WTC11 (cell line): ENCODE data around the gene FGA. TPM values are rescaled to one million over a fixed set of nuclear protein-coding genes. Genes with fewer than 3 reads are reported as not detected.
A peak's percentile ranks its signal among the peaks of the same experiment; 100 is the strongest.

Experiments
- ATAC-seq: fragments of 200-7000 bp; cut with Tn5 transposase; 2 replicates; pipeline ENCODE4 v1.10.0; 2021; ENCODE audit warnings: mild to moderate bottlenecking, moderate library complexity
- CTCF ChIA-PET: fragments of 300-600 bp; sonication (Branson Sonifier 250); formaldehyde crosslinking; loops from one replicate; lab custom pipeline; 2021; ENCODE audit warnings: antibody characterized with exemption; lab: Charles Lee
- POLR2A ChIA-PET: fragments of 350-600 bp; sonication (Branson Sonifier 250); formaldehyde crosslinking; loops from one replicate; lab custom pipeline; 2021; ENCODE audit warnings: antibody characterized with exemption; lab: Charles Lee
- DNase-seq: peaks from one replicate; pipeline ENCODE4 v3.0.0; 2021; ENCODE audit warnings: low spot score
- H3K27ac Mint-ChIP-seq: 2 replicates; pipeline ENCODE4 v1.8.0; 2021; ENCODE audit warnings: mixed read lengths
- H3K27me3 Mint-ChIP-seq: 2 replicates; pipeline ENCODE4 v1.8.0; 2021; ENCODE audit warnings: low read depth, mild to moderate bottlenecking, moderate library complexity, mixed read lengths
- H3K36me3 Mint-ChIP-seq: 2 replicates; pipeline ENCODE4 v1.8.0; 2021; ENCODE audit warnings: mixed read lengths
- H3K4me1 Mint-ChIP-seq: 2 replicates; pipeline ENCODE4 v1.8.0; 2022; ENCODE audit warnings: mixed read lengths
- H3K4me3 Mint-ChIP-seq: 2 replicates; pipeline ENCODE4 v1.8.0; 2021; ENCODE audit warnings: mild to moderate bottlenecking, moderate library complexity, mixed read lengths
- H3K9me3 Mint-ChIP-seq: 2 replicates; pipeline ENCODE4 v1.8.0; 2021; ENCODE audit warnings: mixed read lengths
- ARID4B ChIP-seq: sonication (generic); formaldehyde crosslinking; IDR thresholded peaks from 2 replicates; pipeline ENCODE4 v1.8.0; 2023; ENCODE audit warnings: missing genetic modification reagents, mild to moderate bottlenecking, borderline replicate concordance
- ATF2 ChIP-seq: sonication (generic); formaldehyde crosslinking; IDR thresholded peaks from 2 replicates; pipeline ENCODE4 v1.8.1; 2022; ENCODE audit warnings: low read depth, missing genetic modification reagents, borderline replicate concordance
- CTCF ChIP-seq: fragments of 200-600 bp; IDR thresholded peaks from 2 replicates; pipeline ENCODE4 v1.8.0; 2022; ENCODE audit warnings: antibody characterized with exemption
- FOXP4 ChIP-seq: sonication (generic); formaldehyde crosslinking; IDR thresholded peaks from 2 replicates; pipeline ENCODE4 v1.8.0; 2022; ENCODE audit warnings: mild to moderate bottlenecking, missing genetic modification reagents
- GTF2I ChIP-seq: fragments of 250-450 bp; sonication (Bioruptor Pico); conservative IDR thresholded peaks from 2 replicates; pipeline ENCODE4 v1.4.0; 2021; ENCODE audit warnings: mild to moderate bottlenecking
- HMGA2 ChIP-seq: fragments of 250-450 bp; sonication (Bioruptor Pico); IDR thresholded peaks from 2 replicates; pipeline ENCODE4 v1.4.0; 2021; ENCODE audit warnings: mild to moderate bottlenecking, moderate library complexity
- MXD4 ChIP-seq: fragments of 250-450 bp; sonication (Bioruptor Pico); IDR thresholded peaks from 2 replicates; pipeline ENCODE4 v1.8.0; 2021; ENCODE audit warnings: mild to moderate bottlenecking, moderate library complexity, borderline replicate concordance
- NFATC4 ChIP-seq: fragments of 250-450 bp; sonication (Bioruptor Pico); IDR thresholded peaks from 2 replicates; pipeline ENCODE4 v1.9.0; 2021; ENCODE audit warnings: mild to moderate bottlenecking
- SOX15 ChIP-seq: fragments of 250-450 bp; sonication (Bioruptor Pico); IDR thresholded peaks from 2 replicates; pipeline ENCODE4 v1.9.0; 2021; ENCODE audit warnings: mild to moderate bottlenecking
- TCF7 ChIP-seq: sonication (generic); formaldehyde crosslinking; IDR thresholded peaks from 2 replicates; pipeline ENCODE4 v1.8.0; 2022; ENCODE audit warnings: mild to moderate bottlenecking, low read depth, missing genetic modification reagents, moderate library complexity
- ZNF219 ChIP-seq: sonication (generic); formaldehyde crosslinking; IDR thresholded peaks from 2 replicates; pipeline ENCODE4 v1.8.0; 2023; ENCODE audit warnings: missing genetic modification reagents, mild to moderate bottlenecking, borderline replicate concordance
- ZNF396 ChIP-seq: fragments of 250-450 bp; sonication (Bioruptor Pico); IDR thresholded peaks from 2 replicates; pipeline ENCODE4 v1.8.0; 2021; ENCODE audit warnings: mild to moderate bottlenecking, moderate library complexity, borderline replicate concordance
- ZNF532 ChIP-seq: fragments of 250-450 bp; sonication (Bioruptor Pico); IDR thresholded peaks from 2 replicates; pipeline ENCODE4 v1.9.0; 2021; ENCODE audit warnings: mild to moderate bottlenecking, borderline replicate concordance
- total RNA-seq: library from RNA; stranded (reverse); gene quantifications from 3 replicates; pipeline ENCODE4 v1.2.3, GENCODE V29; 2021

Gene FGA
- total RNA-seq, 1 experiment from 2014 or later, result 3.2 TPM

- no peak for TF ChIP-seq ARID4B (CRISPR knock-in tag)
- TF ChIP-seq TCF7, result no peak
- no peak for TF ChIP-seq ZNF396 (CRISPR knock-in tag)
- no peak for TF ChIP-seq ZNF219 (CRISPR knock-in tag)
These were observed 32.9 kb upstream of the FGA start (continued) for GRCh38 chr4:154623436-154623835.

GRCh38 chr4:154622598-154622997 lies 32.1 kb upstream of the FGA start:
- POLR2A ChIA-PET, result no interaction called here
- Mint-ChIP-seq H3K4me1 (peaks cover 17% of the 10 kb centered on the region), H3K4me3 (no peak overlapping the region), H3K9me3 (no peaks in the 10 kb centered on the region), H3K27ac (no peak overlapping the region), H3K36me3 (no peaks in the 10 kb centered on the region), H3K27me3 (peaks cover 10% of the 10 kb centered on the region)
- TF ChIP-seq CTCF, result peak; percentile 43; the same call in 1 of the 2 replicates
- no peak for TF ChIP-seq MXD4
- no peak for TF ChIP-seq NFATC4 (CRISPR knock-in tag)
- no peak for DNase-seq
- ATAC-seq, result peak; percentile 13; the same call in 1 of the 2 replicates
- CTCF ChIA-PET, result interaction anchor here (0.7 to 6.5 kb wide), 6 partner anchors 64 to 988 kb away, joined by 3 to 104 read pairs (median 4); partner anchors contain the start of gene PLRG1

GRCh38 chr4:154620111-154620510 lies 29.6 kb upstream of the FGA start:
- H3K4me1 Mint-ChIP-seq, result peaks cover 18% of the 10 kb centered on the region
- no peaks in the 10 kb centered on the region for H3K36me3 Mint-ChIP-seq
- DNase-seq (no peak), ATAC-seq (peak; percentile 49)
- no peaks in the 10 kb centered on the region; the same call in 1 of the 2 replicates for H3K27me3 Mint-ChIP-seq
- TF ChIP-seq GTF2I (no peak), HMGA2 (no peak), ZNF219 (CRISPR knock-in tag) (no peak), ATF2 (no peak), FOXP4 (CRISPR knock-in tag) (no peak), ZNF532 (CRISPR knock-in tag) (no peak), SOX15 (CRISPR knock-in tag) (no peak)
- ChIA-PET POLR2A (no interaction called here), CTCF (interaction anchor here (1.1 to 5.9 kb wide), 6 partner anchors 14 to 292 kb away, joined by 3 to 145 read pairs (median 16); partner anchors contain the start of gene PLRG1)
- no peak overlapping the region for H3K4me3 Mint-ChIP-seq
- no peaks in the 10 kb centered on the region for H3K9me3 Mint-ChIP-seq
- no peak overlapping the region for H3K27ac Mint-ChIP-seq
